Activated T-helper 2 cell treated with anti-CD3 and anti-CD28 coated beads, Interferon-gamma antibody, Interleukin-2, Interleukin-4, amounts not matched to agents 10 μg/mL and 5 μg/mL and 100 μg/mL, durations not matched to agents 14 hours and 24 hours and 36 hours (primary cell): ENCODE measurements around the gene SPIRE2. TPM values are rescaled to one million over a fixed set of nuclear protein-coding genes. Genes with fewer than 3 reads are reported as not detected.
A peak's percentile ranks its signal among the peaks of the same experiment; 100 is the strongest.

Experiments
- DNase-seq: peaks from one replicate; pipeline ENCODE4 v3.0.0; 2021; ENCODE audit warnings: low spot score
- H3K27ac Mint-ChIP-seq: one replicate; pipeline ENCODE4 v1.8.0; 2021; ENCODE audit warnings: mixed read lengths
- H3K27me3 Mint-ChIP-seq: one replicate; pipeline ENCODE4 v1.8.0; 2021; ENCODE audit warnings: low read depth, mixed read lengths
- H3K36me3 Mint-ChIP-seq: one replicate; pipeline ENCODE4 v1.8.0; 2021; ENCODE audit warnings: low read depth, mixed read lengths
- H3K4me1 Mint-ChIP-seq: one replicate; pipeline ENCODE4 v1.8.0; 2021; ENCODE audit warnings: low read depth, mixed read lengths
- H3K4me3 Mint-ChIP-seq: one replicate; pipeline ENCODE4 v1.8.0; 2021; ENCODE audit warnings: low read depth, mild to moderate bottlenecking, moderate library complexity, mixed read lengths
- H3K9me3 Mint-ChIP-seq: one replicate; pipeline ENCODE4 v1.8.0; 2021; ENCODE audit warnings: mixed read lengths
- intact Hi-C: fragments of 100-400 bp; cut with micrococcal nuclease; formaldehyde crosslinking; loops from one replicate; pipeline ENCODE4 v1.15.1; 2023
- total RNA-seq: library from RNA; stranded (reverse); gene quantifications from 2 replicates; pipeline ENCODE4 v1.2.3, GENCODE V29; 2022

The SPIRE2 gene
- total RNA-seq, 1 donor from 2014 or later, result 1.9 TPM

- H3K27me3 Mint-ChIP-seq, result no peaks in the 10 kb centered on the region
- no peak for DNase-seq
- H3K9me3 Mint-ChIP-seq, result no peaks in the 10 kb centered on the region
- no peak overlapping the region for H3K4me3 Mint-ChIP-seq
- peaks cover 52% of the 10 kb centered on the region for H3K36me3 Mint-ChIP-seq
- H3K27ac Mint-ChIP-seq, result no peak overlapping the region
- intact Hi-C loops, result no loop called here
- no peaks in the 10 kb centered on the region for H3K4me1 Mint-ChIP-seq
Observed at GRCh38 chr16:89904606-89905510, 76.6 kb downstream of the SPIRE2 start.

GRCh38 chr16:89905511-89906139, 77.3 kb downstream of the SPIRE2 start:
- Mint-ChIP-seq H3K27me3 (no peaks in the 10 kb centered on the region), H3K4me1 (no peaks in the 10 kb centered on the region), H3K9me3 (no peaks in the 10 kb centered on the region), H3K36me3 (peaks cover 52% of the 10 kb centered on the region), H3K27ac (no peak overlapping the region), H3K4me3 (no peak overlapping the region)
- DNase-seq, result no peak
- intact Hi-C loops, result no loop called here

- Mint-ChIP-seq H3K36me3 (peaks cover 50% of the 10 kb centered on the region), H3K4me1 (no peaks in the 10 kb centered on the region), H3K9me3 (no peaks in the 10 kb centered on the region), H3K4me3 (no peak overlapping the region), H3K27ac (no peak overlapping the region), H3K27me3 (no peaks in the 10 kb centered on the region)
- DNase-seq, result no peak
- intact Hi-C loops, result no loop called here
Observed at GRCh38 chr16:89906140-89907025, 78.1 kb downstream of the SPIRE2 start.

- intact Hi-C loops, result no loop called here
- H3K27ac Mint-ChIP-seq, result no peak overlapping the region
- no peaks in the 10 kb centered on the region for H3K4me1 Mint-ChIP-seq
- peaks cover 58% of the 10 kb centered on the region for H3K36me3 Mint-ChIP-seq
- no peak for DNase-seq
- no peaks in the 10 kb centered on the region for H3K27me3 Mint-ChIP-seq
- H3K4me3 Mint-ChIP-seq, result no peak overlapping the region
- H3K9me3 Mint-ChIP-seq, result no peaks in the 10 kb centered on the region
Observed at GRCh38 chr16:89907055-89907814, 79.0 kb downstream of the SPIRE2 start.

- H3K27ac Mint-ChIP-seq, result no peak overlapping the region
- intact Hi-C loops, result no loop called here
- no peaks in the 10 kb centered on the region for H3K27me3 Mint-ChIP-seq
- H3K4me1 Mint-ChIP-seq, result no peaks in the 10 kb centered on the region
- DNase-seq, result no peak
- no peak overlapping the region for H3K4me3 Mint-ChIP-seq
- no peaks in the 10 kb centered on the region for H3K9me3 Mint-ChIP-seq
- peaks cover 61% of the 10 kb centered on the region for H3K36me3 Mint-ChIP-seq
Observed at GRCh38 chr16:89908236-89908635, 80.0 kb downstream of the SPIRE2 start.

GRCh38 chr16:89909777-89910716, 81.8 kb downstream of the SPIRE2 start:
- DNase-seq, result peak; percentile 60
- H3K4me1 Mint-ChIP-seq, result no peaks in the 10 kb centered on the region
- H3K27ac Mint-ChIP-seq, result no peak overlapping the region
- no peaks in the 10 kb centered on the region for H3K27me3 Mint-ChIP-seq
- no peaks in the 10 kb centered on the region for H3K9me3 Mint-ChIP-seq
- intact Hi-C loops, result loop anchor here (1.0 kb wide), 1 partner anchor 46 kb away; no protein-coding TSS in a partner anchor
- no peak overlapping the region for H3K4me3 Mint-ChIP-seq
- peaks cover 66% of the 10 kb centered on the region for H3K36me3 Mint-ChIP-seq

GRCh38 chr16:89910717-89911354, 82.6 kb downstream of the SPIRE2 start:
- intact Hi-C loops, result loop anchor here (1.0 kb wide), 1 partner anchor 47 kb away; no protein-coding TSS in a partner anchor
- Mint-ChIP-seq H3K27me3 (no peaks in the 10 kb centered on the region), H3K27ac (no peak overlapping the region), H3K36me3 (peaks cover 64% of the 10 kb centered on the region), H3K4me3 (no peak overlapping the region), H3K9me3 (no peaks in the 10 kb centered on the region), H3K4me1 (no peaks in the 10 kb centered on the region)
- DNase-seq, result no peak

DNA sequence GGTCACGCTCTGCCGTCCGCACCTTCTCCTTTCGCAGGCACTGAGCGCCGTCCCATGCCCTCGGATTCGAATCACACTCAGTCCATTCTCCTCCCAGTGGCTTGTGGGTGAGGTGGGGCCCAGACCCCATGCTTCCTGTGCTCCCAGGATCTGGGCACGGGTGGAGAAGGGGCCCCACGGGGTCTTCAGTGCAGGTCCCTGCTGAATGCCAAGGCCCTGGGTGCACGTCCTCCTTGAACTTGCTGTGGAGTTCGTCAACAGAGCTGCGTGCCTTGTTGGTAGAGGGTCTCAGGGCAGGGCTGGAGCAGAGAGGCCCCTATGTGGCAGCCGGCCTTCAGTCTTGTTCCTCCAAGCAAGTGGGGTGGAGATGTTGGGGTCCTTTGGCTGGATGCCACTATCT, 83.1 kb downstream of the SPIRE2 start:
- no peak for DNase-seq
- H3K36me3 Mint-ChIP-seq, result peaks cover 64% of the 10 kb centered on the region
- no peak overlapping the region for H3K4me3 Mint-ChIP-seq
- no peaks in the 10 kb centered on the region for H3K4me1 Mint-ChIP-seq
- no peaks in the 10 kb centered on the region for H3K27me3 Mint-ChIP-seq
- H3K9me3 Mint-ChIP-seq, result no peaks in the 10 kb centered on the region
- H3K27ac Mint-ChIP-seq, result no peak overlapping the region
- intact Hi-C loops, result no loop called here

- H3K4me3 Mint-ChIP-seq, result no peak overlapping the region
- no peaks in the 10 kb centered on the region for H3K4me1 Mint-ChIP-seq
- no peaks in the 10 kb centered on the region for H3K9me3 Mint-ChIP-seq
- H3K36me3 Mint-ChIP-seq, result peaks cover 56% of the 10 kb centered on the region
- H3K27ac Mint-ChIP-seq, result no peak overlapping the region
- intact Hi-C loops, result no loop called here
- no peak for DNase-seq
- no peaks in the 10 kb centered on the region for H3K27me3 Mint-ChIP-seq
Observed at GRCh38 chr16:89912143-89912542, 83.9 kb downstream of the SPIRE2 start.

GRCh38 chr16:89912627-89913026, 84.4 kb downstream of the SPIRE2 start:
- Mint-ChIP-seq H3K4me3 (no peak overlapping the region), H3K27me3 (no peaks in the 10 kb centered on the region), H3K4me1 (peaks cover 2% of the 10 kb centered on the region), H3K9me3 (no peaks in the 10 kb centered on the region), H3K36me3 (peaks cover 55% of the 10 kb centered on the region), H3K27ac (no peak overlapping the region)
- intact Hi-C loops, result no loop called here
- DNase-seq, result no peak
